ENCODE data around the gene CADM1.

- TF ChIP-seq TAF1 (IDR thresholded peaks at IDR 0.05; ENCODE audit: borderline replicate concordance, insufficient read depth, low read length): no peak
- TF ChIP-seq REST (IDR thresholded peaks at IDR 0.05; ENCODE audit: insufficient read depth in 1 of 2, low read depth in 2 of 2, low read length in 2 of 2): no peak
- TF ChIP-seq POLR2AphosphoS5 (IDR thresholded peaks at IDR 0.05; ENCODE audit: low read depth, low read length): no peak
Observed at GRCh38 chr11:115342142-115342541, 162.1 kb downstream of the CADM1 start.

All from PFSK-1 (cell line).